ENCODE results near the gene FICD.
A peak's percentile ranks its signal among the peaks of the same experiment; 100 is the strongest.

- TF ChIP-seq CTCF (IDR thresholded peaks at IDR 0.05) (peak; percentile 60 to 94 (median 89)), POLR2A (IDR thresholded peaks at IDR 0.05) (peak in 1 of 2 donors; percentile 61)
These were observed 48.2 kb downstream of the FICD start for GRCh38 chr12:108563136-108563803.
